ENCODE results near the gene TNFSF9.

DNA sequence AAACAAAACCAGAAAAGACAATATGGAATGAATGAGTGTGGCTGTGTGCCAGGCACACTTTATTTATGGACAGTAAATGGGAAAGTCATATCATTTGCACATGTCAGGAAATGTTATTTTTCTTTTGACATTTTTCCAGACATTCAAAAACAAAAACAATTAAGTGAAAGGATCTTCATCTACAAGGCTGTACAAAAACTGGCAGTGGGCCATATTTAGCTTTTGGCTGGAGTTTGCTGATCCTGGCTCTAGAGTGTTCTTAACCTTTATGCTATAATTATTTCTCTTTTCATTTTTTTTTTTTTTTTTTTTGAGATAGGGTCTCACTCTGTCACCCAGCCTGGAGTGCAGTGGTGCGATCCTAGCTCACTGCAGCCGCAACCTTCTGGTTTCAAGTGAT, 6.5 kb upstream of the TNFSF9 start:
- TF ChIP-seq POLR2AphosphoS5 (IDR thresholded peaks at IDR 0.05; ENCODE audit: low read depth, low read length) (no peak), TAF1 (IDR thresholded peaks at IDR 0.05; ENCODE audit: low read depth, low read length) (no peak), POLR2A (IDR thresholded peaks at IDR 0.05; ENCODE audit: low read depth, low read length) (no peak), SPI1 (IDR thresholded peaks at IDR 0.05; ENCODE audit: low read depth, low read length) (no peak), PAX5 (IDR thresholded peaks at IDR 0.05; ENCODE audit: insufficient read depth, low read length, severe bottlenecking) (no peak)
